Measurements from ENCODE around the gene ZNF37A.
"Not testable (repeated sequence)": the region's sequence is repeated elsewhere in the genome, so short reads cannot be mapped to it uniquely, and the experiment has no call there.

ZNF37A gene

GRCh38 chr10:38094158-38094926, at the start of gene ZNF37A:
TSS of gene ZNF37A (plus strand) at chr10:38094337. CDS start at chr10:38096618, 2,281 bp downstream.
- DNase-seq (ENCODE audit: low read depth in 2 of 2): peak; percentile 79 to 82

- no peak for DNase-seq (ENCODE audit: low read depth in 2 of 2)
Measured at GRCh38 chr10:38045129-38045528, 49.0 kb upstream of the ZNF37A start.

- no peak for DNase-seq (ENCODE audit: low read depth in 2 of 2)
Measured at GRCh38 chr10:38047666-38048065, 46.5 kb upstream of the ZNF37A start.

- DNase-seq (ENCODE audit: low read depth in 2 of 2): no peak
Measured at GRCh38 chr10:38050212-38050611, 43.9 kb upstream of the ZNF37A start.

GRCh38 chr10:38054361-38054797, 39.8 kb upstream of the ZNF37A start:
- no peak for DNase-seq (ENCODE audit: low read depth in 2 of 2)

- DNase-seq (ENCODE audit: low read depth in 2 of 2): not testable (repeated sequence)
Measured at GRCh38 chr10:38055274-38055894, 38.8 kb upstream of the ZNF37A start.

- not testable (repeated sequence) for DNase-seq (ENCODE audit: low read depth in 2 of 2)
Measured at GRCh38 chr10:38069663-38070062, 24.5 kb upstream of the ZNF37A start.

- DNase-seq (ENCODE audit: low read depth in 2 of 2): no peak
Measured at GRCh38 chr10:38070501-38070900, 23.6 kb upstream of the ZNF37A start.

GRCh38 chr10:38072552-38072951, 21.6 kb upstream of the ZNF37A start:
- no peak for DNase-seq (ENCODE audit: low read depth in 2 of 2)

GRCh38 chr10:38076687-38077086, 17.4 kb upstream of the ZNF37A start:
- DNase-seq (ENCODE audit: low read depth in 2 of 2): no peak

GRCh38 chr10:38093318-38093717, 819 bp upstream of the ZNF37A start:
- not testable (repeated sequence) for DNase-seq (ENCODE audit: low read depth in 2 of 2)

GRCh38 chr10:38093816-38094157, 350 bp upstream of the ZNF37A start:
- no peak for DNase-seq (ENCODE audit: low read depth in 2 of 2)

GRCh38 chr10:38094927-38095574, 914 bp downstream of the ZNF37A start:
- DNase-seq (ENCODE audit: low read depth in 2 of 2): no peak

- DNase-seq (ENCODE audit: low read depth in 2 of 2): no peak
Measured at GRCh38 chr10:38102880-38103279, 8.7 kb downstream of the ZNF37A start.

GRCh38 chr10:38103756-38104155, 9.6 kb downstream of the ZNF37A start:
- DNase-seq (ENCODE audit: low read depth in 2 of 2): no peak

GRCh38 chr10:38112159-38112558, 18.0 kb downstream of the ZNF37A start:
- no peak for DNase-seq (ENCODE audit: low read depth in 2 of 2)

- DNase-seq (ENCODE audit: low read depth in 2 of 2): no peak
Measured at GRCh38 chr10:38118072-38118807, 24.1 kb downstream of the ZNF37A start.

GRCh38 chr10:38119038-38119437, 24.9 kb downstream of the ZNF37A start:
- DNase-seq (ENCODE audit: low read depth in 2 of 2): no peak

GRCh38 chr10:38127812-38128211, 33.7 kb downstream of the ZNF37A start:
- DNase-seq (ENCODE audit: low read depth in 2 of 2): no peak

GRCh38 chr10:38143587-38143986, 49.5 kb downstream of the ZNF37A start:
- no peak for DNase-seq (ENCODE audit: low read depth in 2 of 2)

- no peak for DNase-seq (ENCODE audit: low read depth in 2 of 2)
Measured at GRCh38 chr10:38146579-38147333, 52.6 kb downstream of the ZNF37A start.

All from stimulated activated CD8-positive, alpha-beta memory T cell treated with anti-CD3 and anti-CD28 coated beads, Interleukin-7, amount 100 ng/mL, for 1 hour (primary cell).